AG10803 (cell line): ENCODE results near the gene NCK1.
"Not testable (repeated sequence)": the region's sequence is repeated elsewhere in the genome, so short reads cannot be mapped to it uniquely, and the experiment has no call there.

Source experiments
- DNase-seq: peaks from one replicate; pipeline ENCODE4 v3.0.0; 2010; ENCODE audit warnings: low read depth
- H3K4me3 ChIP-seq: 2 replicates; pipeline ENCODE4 v1.5.1; 2011; ENCODE audit warnings: mild to moderate bottlenecking, low read length, control low read depth
- TF ChIP-seq, protein P1 (sequence below): conservative IDR thresholded peaks from 2 replicates; pipeline ENCODE4 v1.5.1; 2011; ENCODE audit warnings: mild to moderate bottlenecking, low read length, control low read depth, inconsistent platforms

Gene NCK1

DNA sequence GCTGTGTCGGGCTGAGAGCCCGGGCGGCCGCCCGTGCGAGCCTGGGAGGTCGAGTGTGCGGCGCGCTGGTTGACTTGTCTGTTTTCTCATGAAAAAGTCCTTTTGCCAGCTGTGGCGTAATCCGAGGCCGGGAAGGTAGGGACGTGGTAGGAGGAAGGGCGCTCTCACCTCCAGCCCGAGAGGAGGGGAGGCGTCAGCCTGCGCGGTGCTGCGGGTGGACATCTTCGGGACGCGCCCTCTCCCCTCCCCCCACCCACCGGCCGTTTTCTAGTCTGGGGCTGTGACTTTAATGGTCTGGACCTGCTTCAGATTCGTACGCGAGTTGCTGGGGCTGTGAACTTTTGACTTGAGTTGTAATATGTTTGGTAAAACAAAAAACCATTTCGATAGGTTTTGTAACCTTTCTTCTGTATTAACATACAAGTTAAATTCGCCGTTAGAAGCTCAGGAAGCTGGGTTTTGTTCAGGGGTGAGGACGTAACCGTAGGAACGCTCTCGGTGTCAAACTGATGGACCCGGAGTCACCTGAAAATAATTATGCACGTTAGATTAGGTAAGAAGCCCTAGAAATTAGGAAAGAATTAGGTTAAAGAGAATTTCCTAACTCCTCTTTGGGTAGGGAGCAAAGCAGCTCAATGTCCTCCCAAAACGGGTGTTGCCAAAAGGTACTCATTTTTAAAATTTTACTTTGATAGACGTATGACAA lies 762 bp downstream of the NCK1 start:
- TF ChIP-seq, protein P1, sequence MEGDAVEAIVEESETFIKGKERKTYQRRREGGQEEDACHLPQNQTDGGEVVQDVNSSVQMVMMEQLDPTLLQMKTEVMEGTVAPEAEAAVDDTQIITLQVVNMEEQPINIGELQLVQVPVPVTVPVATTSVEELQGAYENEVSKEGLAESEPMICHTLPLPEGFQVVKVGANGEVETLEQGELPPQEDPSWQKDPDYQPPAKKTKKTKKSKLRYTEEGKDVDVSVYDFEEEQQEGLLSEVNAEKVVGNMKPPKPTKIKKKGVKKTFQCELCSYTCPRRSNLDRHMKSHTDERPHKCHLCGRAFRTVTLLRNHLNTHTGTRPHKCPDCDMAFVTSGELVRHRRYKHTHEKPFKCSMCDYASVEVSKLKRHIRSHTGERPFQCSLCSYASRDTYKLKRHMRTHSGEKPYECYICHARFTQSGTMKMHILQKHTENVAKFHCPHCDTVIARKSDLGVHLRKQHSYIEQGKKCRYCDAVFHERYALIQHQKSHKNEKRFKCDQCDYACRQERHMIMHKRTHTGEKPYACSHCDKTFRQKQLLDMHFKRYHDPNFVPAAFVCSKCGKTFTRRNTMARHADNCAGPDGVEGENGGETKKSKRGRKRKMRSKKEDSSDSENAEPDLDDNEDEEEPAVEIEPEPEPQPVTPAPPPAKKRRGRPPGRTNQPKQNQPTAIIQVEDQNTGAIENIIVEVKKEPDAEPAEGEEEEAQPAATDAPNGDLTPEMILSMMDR, result no peak; the same call in 1 of the 2 replicates
- H3K4me3 ChIP-seq, result peak overlapping the region; percentile 91
- peak; percentile 58 for DNase-seq

DNA sequence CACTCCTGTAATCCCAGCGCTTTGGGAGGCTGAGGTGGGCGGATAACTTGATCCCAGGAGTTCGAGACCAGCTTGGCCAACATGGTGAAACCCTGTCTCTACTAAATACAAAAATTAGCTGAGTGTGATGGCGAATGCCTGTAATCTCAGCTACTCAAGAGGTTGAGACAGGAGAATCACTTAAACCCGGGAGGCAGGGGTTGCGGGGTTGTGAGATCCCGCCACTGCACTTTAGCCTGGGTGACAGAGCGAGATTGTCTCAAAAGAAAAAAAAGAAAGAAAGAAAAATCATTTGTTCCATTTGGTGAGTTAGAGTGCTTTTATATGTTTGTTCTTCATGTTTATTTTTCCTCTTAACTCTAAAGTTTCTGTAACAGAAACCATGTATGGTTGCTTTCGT lies 7.3 kb downstream of the NCK1 start:
- no peak overlapping the region for H3K4me3 ChIP-seq
- no peak for DNase-seq
- TF ChIP-seq, protein P1, result no peak

DNA sequence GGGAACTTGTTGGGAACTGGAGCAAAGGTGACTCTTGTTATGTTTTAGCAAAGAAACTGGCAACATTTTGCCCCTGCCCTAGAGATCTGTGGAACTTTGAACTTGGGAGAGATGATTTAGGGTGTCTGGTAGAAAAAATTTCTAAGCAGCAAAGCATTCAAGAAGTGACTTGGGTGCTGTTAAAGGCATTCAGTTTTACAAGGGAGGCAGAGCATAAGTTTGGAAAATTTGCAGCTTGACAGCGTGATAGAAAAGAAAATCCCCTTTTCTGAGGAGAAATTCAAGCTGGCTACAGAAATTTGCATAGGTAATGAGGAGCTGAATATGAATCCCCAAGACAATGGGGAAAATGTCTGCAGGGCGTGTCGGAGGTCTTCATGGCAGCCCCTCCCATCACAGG lies 10.2 kb downstream of the NCK1 start:
- not testable (repeated sequence) for H3K4me3 ChIP-seq, DNase-seq

DNA sequence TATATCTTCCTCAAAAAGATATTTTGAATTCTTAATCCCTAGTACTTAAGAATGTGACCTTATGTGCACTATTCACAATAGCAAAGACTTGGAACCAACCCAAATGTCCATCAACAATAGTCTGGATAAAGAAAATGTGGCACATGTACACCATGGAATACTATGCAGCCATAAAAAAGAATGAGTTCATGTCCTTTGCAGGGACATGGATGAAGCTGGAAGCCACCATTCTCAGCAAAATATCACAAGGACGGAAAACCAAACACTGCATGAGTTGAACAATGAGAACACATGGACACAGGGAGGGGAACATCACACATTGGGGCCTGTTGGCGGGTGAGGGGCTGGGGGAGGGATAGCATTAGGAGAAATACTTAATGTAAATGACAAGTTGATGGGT lies 17.5 kb downstream of the NCK1 start:
- not testable (repeated sequence) for DNase-seq, H3K4me3 ChIP-seq

DNA sequence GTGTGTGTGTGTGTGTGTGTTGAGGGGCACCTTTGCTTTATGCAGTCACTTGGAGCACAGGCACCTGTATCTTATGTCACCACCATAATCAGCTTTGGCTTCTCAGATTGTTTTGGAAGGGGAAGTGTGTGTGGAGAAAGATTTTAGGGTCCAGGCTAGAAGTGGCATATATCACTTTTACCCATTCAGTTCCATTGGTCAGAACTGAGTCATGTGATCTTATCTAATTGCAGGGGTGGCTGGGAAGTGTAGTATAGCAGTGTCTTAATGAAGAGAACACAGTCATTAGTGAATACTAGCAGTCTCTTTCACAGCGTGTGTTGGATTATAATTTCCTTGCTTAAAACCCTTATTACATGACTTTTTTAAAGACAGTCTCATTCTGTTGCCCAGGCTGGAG lies 20.6 kb downstream of the NCK1 start:
- H3K4me3 ChIP-seq, result no peak overlapping the region
- no peak for DNase-seq
- TF ChIP-seq, protein P1, result no peak

DNA sequence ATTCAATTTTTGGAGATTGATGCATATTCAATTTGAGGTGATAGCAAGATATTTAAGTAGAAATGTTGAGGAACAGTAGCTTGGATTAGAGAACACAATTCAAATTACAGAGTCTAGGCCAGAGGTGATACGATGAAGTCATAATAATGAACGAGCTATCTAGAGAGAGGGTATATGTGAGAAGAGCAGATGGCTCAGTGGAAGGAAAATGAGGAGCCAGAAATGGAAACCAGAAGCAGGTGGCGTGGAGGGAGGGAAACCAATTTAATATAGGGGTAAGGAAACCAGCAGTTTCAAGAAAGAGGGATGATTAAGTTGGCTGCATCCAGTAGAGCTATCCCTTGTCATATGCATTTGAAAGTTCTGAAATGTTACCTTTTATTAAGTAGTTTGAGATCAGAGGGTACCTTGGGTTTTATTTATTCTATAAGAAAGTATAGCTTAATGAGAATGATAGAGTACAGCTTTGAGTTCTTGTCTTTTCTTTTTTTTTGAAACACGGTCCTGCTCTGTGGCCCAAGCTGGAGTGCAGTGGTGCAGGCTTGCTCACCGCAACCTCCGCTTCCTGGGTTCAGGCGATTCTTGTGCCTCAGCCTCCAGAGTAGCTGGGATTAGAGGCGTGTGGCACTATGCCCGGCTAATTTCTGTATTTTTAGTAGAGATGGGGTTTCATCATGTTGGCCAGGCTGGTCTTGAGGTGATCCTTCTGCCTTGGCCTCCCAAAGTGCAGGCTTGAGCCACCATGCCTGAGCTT lies 22.1 kb downstream of the NCK1 start:
- DNase-seq, result no peak

DNA sequence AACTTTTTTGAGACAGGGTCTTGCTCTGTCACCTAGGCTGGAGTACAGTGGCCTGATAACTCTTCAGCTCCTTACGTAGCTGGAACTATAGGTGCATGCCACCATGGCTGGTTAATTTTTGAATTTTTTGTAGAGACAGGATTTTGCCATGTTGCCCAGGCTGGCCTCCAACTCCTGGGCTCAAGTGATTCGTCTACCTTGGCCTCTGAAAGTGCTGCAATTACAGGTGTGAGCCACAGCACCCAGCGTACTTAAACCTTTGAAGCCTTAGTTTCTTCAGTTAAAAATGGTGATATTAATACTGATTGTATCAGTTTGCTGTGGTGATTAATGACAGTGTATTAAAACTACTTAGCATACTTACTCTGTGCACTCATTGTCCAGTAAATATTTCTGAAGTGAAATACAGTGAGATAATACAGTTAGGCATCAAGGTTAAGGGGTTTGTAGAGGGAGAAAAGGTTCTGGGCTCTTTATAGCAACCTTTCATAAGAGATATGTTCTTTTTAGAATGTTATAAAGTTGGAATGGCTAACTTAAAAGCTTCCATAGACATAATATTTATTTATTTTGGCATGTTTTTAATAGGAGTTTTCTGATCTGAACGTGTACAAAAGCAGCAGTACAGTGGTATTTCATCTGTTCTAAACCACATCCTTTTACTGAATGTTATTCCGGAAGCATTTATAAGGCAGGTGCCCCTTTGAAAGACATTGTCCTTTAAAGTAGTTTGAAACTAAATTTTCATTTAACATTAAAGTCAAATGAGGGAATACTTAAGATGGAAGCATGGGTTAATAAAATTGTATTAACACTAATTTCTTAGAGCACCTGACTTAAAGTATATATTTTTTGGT lies 23.6 kb downstream of the NCK1 start:
- no peak for DNase-seq
- TF ChIP-seq, protein P1, result no peak
- H3K4me3 ChIP-seq, result no peak overlapping the region

More for the DNA sequence above, 22.1 kb downstream of the NCK1 start:
- no peak overlapping the region for H3K4me3 ChIP-seq
- TF ChIP-seq, protein P1, result no peak
